ENCODE data around the gene TMEM115. TPM values are rescaled to one million over a fixed set of nuclear protein-coding genes. Genes with fewer than 3 reads are reported as not detected.

TMEM115 gene
- total and polyA plus RNA-seq, 9 of the 15 experiments (the other 6 are each of a cell fraction or from before 2014, with no cell fraction given): 1.6 to 26.9 (median 14.1) TPM

GRCh38 chr3:50327943-50328691, 31.2 kb downstream of the TMEM115 start, which contains the start of gene TUSC2 (continued):
- no peak for TF ChIP-seq NR0B1 (IDR thresholded peaks at IDR 0.05; ENCODE audit: partially characterized antibody)
- TF ChIP-seq, protein P1, sequence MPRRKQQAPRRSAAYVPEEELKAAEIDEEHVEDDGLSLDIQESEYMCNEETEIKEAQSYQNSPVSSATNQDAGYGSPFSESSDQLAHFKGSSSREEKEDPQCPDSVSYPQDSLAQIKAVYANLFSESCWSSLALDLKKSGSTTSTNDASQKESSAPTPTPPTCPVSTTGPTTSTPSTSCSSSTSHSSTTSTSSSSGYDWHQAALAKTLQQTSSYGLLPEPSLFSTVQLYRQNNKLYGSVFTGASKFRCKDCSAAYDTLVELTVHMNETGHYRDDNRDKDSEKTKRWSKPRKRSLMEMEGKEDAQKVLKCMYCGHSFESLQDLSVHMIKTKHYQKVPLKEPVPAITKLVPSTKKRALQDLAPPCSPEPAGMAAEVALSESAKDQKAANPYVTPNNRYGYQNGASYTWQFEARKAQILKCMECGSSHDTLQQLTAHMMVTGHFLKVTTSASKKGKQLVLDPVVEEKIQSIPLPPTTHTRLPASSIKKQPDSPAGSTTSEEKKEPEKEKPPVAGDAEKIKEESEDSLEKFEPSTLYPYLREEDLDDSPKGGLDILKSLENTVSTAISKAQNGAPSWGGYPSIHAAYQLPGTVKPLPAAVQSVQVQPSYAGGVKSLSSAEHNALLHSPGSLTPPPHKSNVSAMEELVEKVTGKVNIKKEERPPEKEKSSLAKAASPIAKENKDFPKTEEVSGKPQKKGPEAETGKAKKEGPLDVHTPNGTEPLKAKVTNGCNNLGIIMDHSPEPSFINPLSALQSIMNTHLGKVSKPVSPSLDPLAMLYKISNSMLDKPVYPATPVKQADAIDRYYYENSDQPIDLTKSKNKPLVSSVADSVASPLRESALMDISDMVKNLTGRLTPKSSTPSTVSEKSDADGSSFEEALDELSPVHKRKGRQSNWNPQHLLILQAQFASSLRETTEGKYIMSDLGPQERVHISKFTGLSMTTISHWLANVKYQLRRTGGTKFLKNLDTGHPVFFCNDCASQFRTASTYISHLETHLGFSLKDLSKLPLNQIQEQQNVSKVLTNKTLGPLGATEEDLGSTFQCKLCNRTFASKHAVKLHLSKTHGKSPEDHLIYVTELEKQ (CRISPR knock-in tag; IDR thresholded peaks at IDR 0.05): no peak
- TF ChIP-seq NR2F6 (CRISPR knock-in tag; IDR thresholded peaks at IDR 0.05): no peak
- no peak for TF ChIP-seq ZNF224 (CRISPR knock-in tag; IDR thresholded peaks at IDR 0.05)
- TF ChIP-seq ZNF197 (CRISPR knock-in tag; IDR thresholded peaks at IDR 0.05; ENCODE audit: low read depth): no peak
- TF ChIP-seq ZNF586 (CRISPR knock-in tag; conservative IDR thresholded peaks at IDR 0.05): no peak
- TF ChIP-seq NFIX (CRISPR knock-in tag; IDR thresholded peaks at IDR 0.05; ENCODE audit: low read depth): no peak
- no peak for TF ChIP-seq ILK (tag; IDR thresholded peaks at IDR 0.05; ENCODE audit: borderline replicate concordance, low read depth)
- no peak for TF ChIP-seq CBX2 (IDR thresholded peaks at IDR 0.05; ENCODE audit: insufficient read depth, low read length, poor library complexity, severe bottlenecking)
- TF ChIP-seq, protein P2, sequence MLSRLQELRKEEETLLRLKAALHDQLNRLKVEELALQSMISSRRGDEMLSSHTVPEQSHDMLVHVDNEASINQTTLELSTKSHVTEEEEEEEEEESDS (CRISPR knock-in tag; IDR thresholded peaks at IDR 0.05): no peak
- TF ChIP-seq MTA3 (IDR thresholded peaks at IDR 0.05; ENCODE audit: borderline replicate concordance): peak; percentile 35; the same call in 1 of the 2 replicates
- TF ChIP-seq ZBTB7A (IDR thresholded peaks at IDR 0.05; ENCODE audit: borderline replicate concordance, control insufficient read depth, low read depth, low read length): no peak
- TF ChIP-seq ETS2 (tag; IDR thresholded peaks at IDR 0.05; ENCODE audit: borderline replicate concordance, poor library complexity, severe bottlenecking): no peak
- peak; percentile 80 for TF ChIP-seq ZNF143 (CRISPR knock-in tag; IDR thresholded peaks at IDR 0.05)
- no peak for TF ChIP-seq SRSF3 (IDR thresholded peaks at IDR 0.05; ENCODE audit: insufficient read depth, low read length)
- no peak for TF ChIP-seq ZNF140 (CRISPR knock-in tag; IDR thresholded peaks at IDR 0.05)
- TF ChIP-seq IRF1 (CRISPR knock-in tag; IDR thresholded peaks at IDR 0.05; ENCODE audit: borderline replicate concordance): no peak
- no peak for TF ChIP-seq PYGO2 (tag; IDR thresholded peaks at IDR 0.05)
- no peak for TF ChIP-seq ETV6 (IDR thresholded peaks at IDR 0.05; ENCODE audit: borderline replicate concordance in 1 of 2, low read depth in 2 of 2, low read length in 1 of 2)
- TF ChIP-seq ETV6 (CRISPR knock-in tag; IDR thresholded peaks at IDR 0.05; ENCODE audit: borderline replicate concordance): no peak
